HG03575 (cell line): ENCODE results near the gene CDKAL1.

Experiments used
- ATAC-seq: cut with Tn5 transposase; IDR thresholded peaks from one replicate; pipeline ENCODE4 v1.9.1; 2021; ENCODE audit not compliant: unreplicated experiment, insufficient number of reproducible peaks, low FRiP score; ENCODE audit errors: extremely low read depth

The CDKAL1 gene

GRCh38 chr6:20693466-20694063, 159.3 kb downstream of the CDKAL1 start:
- no peak for ATAC-seq

GRCh38 chr6:20696676-20697075, 162.4 kb downstream of the CDKAL1 start:
- ATAC-seq = no peak

- no peak for ATAC-seq
These were observed 164.4 kb downstream of the CDKAL1 start for GRCh38 chr6:20698675-20699074.

GRCh38 chr6:20699402-20699801, 165.1 kb downstream of the CDKAL1 start:
- ATAC-seq = no peak

GRCh38 chr6:20700375-20700774, 166.1 kb downstream of the CDKAL1 start:
- no peak for ATAC-seq

- ATAC-seq = no peak
These were observed 168.1 kb downstream of the CDKAL1 start for GRCh38 chr6:20702366-20702765.

GRCh38 chr6:20703049-20703448, 168.8 kb downstream of the CDKAL1 start:
- no peak for ATAC-seq

- no peak for ATAC-seq
These were observed 170.2 kb downstream of the CDKAL1 start for GRCh38 chr6:20704325-20705025.

GRCh38 chr6:20705741-20706140, 171.5 kb downstream of the CDKAL1 start:
- ATAC-seq = no peak

GRCh38 chr6:20706238-20706938, 172.1 kb downstream of the CDKAL1 start:
- no peak for ATAC-seq

GRCh38 chr6:20706939-20707485, 172.8 kb downstream of the CDKAL1 start:
- no peak for ATAC-seq

- no peak for ATAC-seq
These were observed 173.6 kb downstream of the CDKAL1 start for GRCh38 chr6:20707870-20708269.

- no peak for ATAC-seq
These were observed 174.3 kb downstream of the CDKAL1 start for GRCh38 chr6:20708367-20709124.

- no peak for ATAC-seq
These were observed 175.2 kb downstream of the CDKAL1 start for GRCh38 chr6:20709451-20709850.

- ATAC-seq = no peak
These were observed 176.1 kb downstream of the CDKAL1 start for GRCh38 chr6:20710341-20710740.

- ATAC-seq = no peak
These were observed 177.3 kb downstream of the CDKAL1 start for GRCh38 chr6:20711518-20711917.

GRCh38 chr6:20712011-20712410, 177.8 kb downstream of the CDKAL1 start:
- ATAC-seq = no peak

GRCh38 chr6:20715135-20715806, 181.0 kb downstream of the CDKAL1 start:
- ATAC-seq = no peak

GRCh38 chr6:20716865-20717264, 182.6 kb downstream of the CDKAL1 start:
- peak; percentile 58 for ATAC-seq
